HepG2 (cell line): ENCODE measurements around the gene PSMD4. TPM values are rescaled to one million over a fixed set of nuclear protein-coding genes. Genes with fewer than 3 reads are reported as not detected.

Experiments
- FOXA3 ChIP-seq: IDR thresholded peaks from 2 replicates; pipeline ENCODE4 v1.6.1; 2016; ENCODE audit warnings: missing genetic modification reagents, missing compliant biosample characterization
- GFI1 ChIP-seq: sonication (generic); formaldehyde crosslinking; IDR thresholded peaks from 2 replicates; pipeline ENCODE4 v1.5.0; 2020; ENCODE audit warnings: missing genetic modification reagents, mild to moderate bottlenecking, borderline replicate concordance
- LCORL ChIP-seq, 2 experiments: fragments of 450-650 bp in 1 of 2; sonication (generic) in 1 of 2; formaldehyde crosslinking in 1 of 2; IDR thresholded peaks; 2 replicates each; pipeline versions ENCODE4 v1.5.0 to v1.6.1; 2017 to 2020; ENCODE audit warnings: antibody characterized with exemption in 1 of 2, missing genetic modification reagents in 1 of 2
- MBNL3 ChIP-seq: fragments of 250-450 bp; sonication (Bioruptor Pico); conservative IDR thresholded peaks from 2 replicates; pipeline ENCODE4 v1.8.0; 2022; ENCODE audit warnings: mild to moderate bottlenecking, inconsistent platforms
- MIXL1 ChIP-seq: IDR thresholded peaks from 2 replicates; pipeline ENCODE4 v1.6.1; 2016
- SOX5 ChIP-seq: IDR thresholded peaks from 2 replicates; pipeline ENCODE4 v1.6.1; 2016; ENCODE audit warnings: borderline replicate concordance
- ZNF367 ChIP-seq: sonication (generic); formaldehyde crosslinking; IDR thresholded peaks from 2 replicates; pipeline ENCODE4 v1.4.0; 2020; ENCODE audit warnings: missing genetic modification reagents, borderline replicate concordance
- ZSCAN9 ChIP-seq: IDR thresholded peaks from 2 replicates; pipeline ENCODE4 v1.6.1; 2016; ENCODE audit warnings: borderline replicate concordance
- polyA plus RNA-seq, 8 experiments: library from polyadenylated mRNA; depleted of rRNA in 3 of 8; stranded (reverse) in 7 of 8; unstranded in 1 of 8; fragments of >200 nt; fragmentation: Illumina TruSeq in 4 of 8; extraction: Trizol in 4 of 8; gene quantifications; 2 replicates each; pipeline versions ENCODE4 v1.2.1 to v1.2.3, GENCODE V29; 2011 to 2016; ENCODE audit warnings: low read depth in 4 of 8, missing spikeins in 1 of 8, mixed read lengths in 1 of 8; ENCODE audit not compliant: insufficient read depth in 1 of 8
- total RNA-seq, 5 experiments: library from RNA; depleted of rRNA; stranded (reverse); fragments of >200 nt; fragmentation: Illumina TruSeq; extraction: Trizol; gene quantifications; 2 replicates each; pipeline ENCODE4 v1.2.3, GENCODE V29; 2016; ENCODE audit warnings: low read depth in 1 of 5
- TF ChIP-seq, protein P1 (sequence below): sonication (generic); formaldehyde crosslinking; IDR thresholded peaks from 2 replicates; pipeline ENCODE4 v1.5.0; 2020; ENCODE audit warnings: mild to moderate bottlenecking, missing genetic modification reagents, borderline replicate concordance
- TF ChIP-seq, protein P2 (sequence below): sonication (generic); formaldehyde crosslinking; IDR thresholded peaks from 2 replicates; pipeline ENCODE4 v1.4.0; 2020; ENCODE audit warnings: mild to moderate bottlenecking, missing genetic modification reagents, borderline replicate concordance
- TF ChIP-seq, protein P3 (sequence below): sonication (generic); formaldehyde crosslinking; IDR thresholded peaks from 2 replicates; pipeline ENCODE4 v1.5.1; 2020; ENCODE audit warnings: mild to moderate bottlenecking, missing genetic modification reagents, moderate library complexity
- TF ChIP-seq, protein P4 (sequence below): IDR thresholded peaks from 2 replicates; pipeline ENCODE4 v1.6.1; 2016; ENCODE audit warnings: low read depth
- TF ChIP-seq, protein P5 (sequence below): sonication (generic); formaldehyde crosslinking; IDR thresholded peaks from 2 replicates; pipeline ENCODE4 v1.4.0; 2020; ENCODE audit warnings: missing genetic modification reagents

The PSMD4 gene
- total and polyA plus RNA-seq, 2 of the 13 experiments (the other 11 are each of a cell fraction or from before 2014, with no cell fraction given) = 194 to 243 TPM

DNA sequence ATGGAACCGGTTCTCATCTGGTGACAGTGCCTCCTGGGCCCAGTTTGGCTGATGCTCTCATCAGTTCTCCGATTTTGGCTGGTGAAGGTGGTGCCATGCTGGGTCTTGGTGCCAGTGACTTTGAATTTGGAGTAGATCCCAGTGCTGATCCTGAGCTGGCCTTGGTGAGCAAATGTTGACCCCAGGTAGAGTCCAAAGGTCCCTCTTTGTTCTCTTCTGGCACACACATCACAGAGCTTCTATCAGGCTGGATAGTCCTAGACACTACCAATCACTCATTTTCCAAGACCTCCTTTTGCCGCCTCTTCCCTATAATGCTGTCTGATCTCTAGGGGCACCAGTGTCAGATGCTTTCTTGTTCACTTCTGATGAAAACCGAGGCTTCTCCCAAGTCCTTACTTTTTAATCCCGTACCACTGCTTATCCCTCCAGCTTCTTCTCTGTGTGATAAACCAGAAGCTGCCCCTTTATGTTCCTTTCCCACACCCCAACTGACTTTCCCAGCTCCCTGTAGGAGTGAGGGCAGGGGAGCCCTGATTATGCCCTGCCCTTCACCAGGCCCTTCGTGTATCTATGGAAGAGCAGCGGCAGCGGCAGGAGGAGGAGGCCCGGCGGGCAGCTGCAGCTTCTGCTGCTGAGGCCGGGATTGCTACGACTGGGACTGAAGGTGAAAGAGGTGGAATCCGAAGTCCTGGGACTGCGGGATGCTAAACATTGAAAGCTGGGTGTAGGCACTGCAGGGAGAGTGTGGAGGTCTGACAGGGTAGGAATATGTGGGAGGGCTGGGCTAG lies 11.1 kb downstream of the PSMD4 start (continued):
- TF ChIP-seq, protein P1, sequence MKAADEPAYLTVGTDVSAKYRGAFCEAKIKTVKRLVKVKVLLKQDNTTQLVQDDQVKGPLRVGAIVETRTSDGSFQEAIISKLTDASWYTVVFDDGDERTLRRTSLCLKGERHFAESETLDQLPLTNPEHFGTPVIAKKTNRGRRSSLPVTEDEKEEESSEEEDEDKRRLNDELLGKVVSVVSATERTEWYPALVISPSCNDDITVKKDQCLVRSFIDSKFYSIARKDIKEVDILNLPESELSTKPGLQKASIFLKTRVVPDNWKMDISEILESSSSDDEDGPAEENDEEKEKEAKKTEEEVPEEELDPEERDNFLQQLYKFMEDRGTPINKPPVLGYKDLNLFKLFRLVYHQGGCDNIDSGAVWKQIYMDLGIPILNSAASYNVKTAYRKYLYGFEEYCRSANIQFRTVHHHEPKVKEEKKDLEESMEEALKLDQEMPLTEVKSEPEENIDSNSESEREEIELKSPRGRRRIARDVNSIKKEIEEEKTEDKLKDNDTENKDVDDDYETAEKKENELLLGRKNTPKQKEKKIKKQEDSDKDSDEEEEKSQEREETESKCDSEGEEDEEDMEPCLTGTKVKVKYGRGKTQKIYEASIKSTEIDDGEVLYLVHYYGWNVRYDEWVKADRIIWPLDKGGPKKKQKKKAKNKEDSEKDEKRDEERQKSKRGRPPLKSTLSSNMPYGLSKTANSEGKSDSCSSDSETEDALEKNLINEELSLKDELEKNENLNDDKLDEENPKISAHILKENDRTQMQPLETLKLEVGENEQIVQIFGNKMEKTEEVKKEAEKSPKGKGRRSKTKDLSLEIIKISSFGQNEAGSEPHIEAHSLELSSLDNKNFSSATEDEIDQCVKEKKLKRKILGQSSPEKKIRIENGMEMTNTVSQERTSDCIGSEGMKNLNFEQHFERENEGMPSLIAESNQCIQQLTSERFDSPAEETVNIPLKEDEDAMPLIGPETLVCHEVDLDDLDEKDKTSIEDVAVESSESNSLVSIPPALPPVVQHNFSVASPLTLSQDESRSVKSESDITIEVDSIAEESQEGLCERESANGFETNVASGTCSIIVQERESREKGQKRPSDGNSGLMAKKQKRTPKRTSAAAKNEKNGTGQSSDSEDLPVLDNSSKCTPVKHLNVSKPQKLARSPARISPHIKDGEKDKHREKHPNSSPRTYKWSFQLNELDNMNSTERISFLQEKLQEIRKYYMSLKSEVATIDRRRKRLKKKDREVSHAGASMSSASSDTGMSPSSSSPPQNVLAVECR = no peak; the same call in 1 of the 2 replicates
- TF ChIP-seq SOX5 = peak; percentile 79
- TF ChIP-seq MBNL3 = no peak
- TF ChIP-seq, protein P2, sequence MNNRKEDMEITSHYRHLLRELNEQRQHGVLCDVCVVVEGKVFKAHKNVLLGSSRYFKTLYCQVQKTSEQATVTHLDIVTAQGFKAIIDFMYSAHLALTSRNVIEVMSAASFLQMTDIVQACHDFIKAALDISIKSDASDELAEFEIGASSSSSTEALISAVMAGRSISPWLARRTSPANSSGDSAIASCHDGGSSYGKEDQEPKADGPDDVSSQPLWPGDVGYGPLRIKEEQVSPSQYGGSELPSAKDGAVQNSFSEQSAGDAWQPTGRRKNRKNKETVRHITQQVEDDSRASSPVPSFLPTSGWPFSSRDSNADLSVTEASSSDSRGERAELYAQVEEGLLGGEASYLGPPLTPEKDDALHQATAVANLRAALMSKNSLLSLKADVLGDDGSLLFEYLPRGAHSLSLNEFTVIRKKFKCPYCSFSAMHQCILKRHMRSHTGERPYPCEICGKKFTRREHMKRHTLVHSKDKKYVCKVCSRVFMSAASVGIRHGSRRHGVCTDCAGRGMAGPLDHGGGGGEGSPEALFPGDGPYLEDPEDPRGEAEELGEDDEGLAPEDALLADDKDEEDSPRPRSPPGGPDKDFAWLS (CRISPR knock-in tag) = no peak
- no peak for TF ChIP-seq ZSCAN9 (CRISPR knock-in tag)
- no peak for TF ChIP-seq LCORL (IDR thresholded peaks at IDR 0.05)
- TF ChIP-seq LCORL (CRISPR knock-in tag; IDR thresholded peaks at IDR 0.05) = peak; percentile 64
- no peak for TF ChIP-seq MIXL1 (CRISPR knock-in tag)
- TF ChIP-seq, protein P3, sequence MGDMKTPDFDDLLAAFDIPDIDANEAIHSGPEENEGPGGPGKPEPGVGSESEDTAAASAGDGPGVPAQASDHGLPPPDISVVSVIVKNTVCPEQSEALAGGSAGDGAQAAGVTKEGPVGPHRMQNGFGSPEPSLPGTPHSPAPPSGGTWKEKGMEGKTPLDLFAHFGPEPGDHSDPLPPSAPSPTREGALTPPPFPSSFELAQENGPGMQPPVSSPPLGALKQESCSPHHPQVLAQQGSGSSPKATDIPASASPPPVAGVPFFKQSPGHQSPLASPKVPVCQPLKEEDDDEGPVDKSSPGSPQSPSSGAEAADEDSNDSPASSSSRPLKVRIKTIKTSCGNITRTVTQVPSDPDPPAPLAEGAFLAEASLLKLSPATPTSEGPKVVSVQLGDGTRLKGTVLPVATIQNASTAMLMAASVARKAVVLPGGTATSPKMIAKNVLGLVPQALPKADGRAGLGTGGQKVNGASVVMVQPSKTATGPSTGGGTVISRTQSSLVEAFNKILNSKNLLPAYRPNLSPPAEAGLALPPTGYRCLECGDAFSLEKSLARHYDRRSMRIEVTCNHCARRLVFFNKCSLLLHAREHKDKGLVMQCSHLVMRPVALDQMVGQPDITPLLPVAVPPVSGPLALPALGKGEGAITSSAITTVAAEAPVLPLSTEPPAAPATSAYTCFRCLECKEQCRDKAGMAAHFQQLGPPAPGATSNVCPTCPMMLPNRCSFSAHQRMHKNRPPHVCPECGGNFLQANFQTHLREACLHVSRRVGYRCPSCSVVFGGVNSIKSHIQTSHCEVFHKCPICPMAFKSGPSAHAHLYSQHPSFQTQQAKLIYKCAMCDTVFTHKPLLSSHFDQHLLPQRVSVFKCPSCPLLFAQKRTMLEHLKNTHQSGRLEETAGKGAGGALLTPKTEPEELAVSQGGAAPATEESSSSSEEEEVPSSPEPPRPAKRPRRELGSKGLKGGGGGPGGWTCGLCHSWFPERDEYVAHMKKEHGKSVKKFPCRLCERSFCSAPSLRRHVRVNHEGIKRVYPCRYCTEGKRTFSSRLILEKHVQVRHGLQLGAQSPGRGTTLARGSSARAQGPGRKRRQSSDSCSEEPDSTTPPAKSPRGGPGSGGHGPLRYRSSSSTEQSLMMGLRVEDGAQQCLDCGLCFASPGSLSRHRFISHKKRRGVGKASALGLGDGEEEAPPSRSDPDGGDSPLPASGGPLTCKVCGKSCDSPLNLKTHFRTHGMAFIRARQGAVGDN (CRISPR knock-in tag) = peak; percentile 55
- no peak for TF ChIP-seq GFI1
- no peak for TF ChIP-seq ZNF367 (CRISPR knock-in tag)
- peak; percentile 22; the same call in 1 of the 2 replicates for TF ChIP-seq FOXA3 (CRISPR knock-in tag)
- TF ChIP-seq, protein P4, sequence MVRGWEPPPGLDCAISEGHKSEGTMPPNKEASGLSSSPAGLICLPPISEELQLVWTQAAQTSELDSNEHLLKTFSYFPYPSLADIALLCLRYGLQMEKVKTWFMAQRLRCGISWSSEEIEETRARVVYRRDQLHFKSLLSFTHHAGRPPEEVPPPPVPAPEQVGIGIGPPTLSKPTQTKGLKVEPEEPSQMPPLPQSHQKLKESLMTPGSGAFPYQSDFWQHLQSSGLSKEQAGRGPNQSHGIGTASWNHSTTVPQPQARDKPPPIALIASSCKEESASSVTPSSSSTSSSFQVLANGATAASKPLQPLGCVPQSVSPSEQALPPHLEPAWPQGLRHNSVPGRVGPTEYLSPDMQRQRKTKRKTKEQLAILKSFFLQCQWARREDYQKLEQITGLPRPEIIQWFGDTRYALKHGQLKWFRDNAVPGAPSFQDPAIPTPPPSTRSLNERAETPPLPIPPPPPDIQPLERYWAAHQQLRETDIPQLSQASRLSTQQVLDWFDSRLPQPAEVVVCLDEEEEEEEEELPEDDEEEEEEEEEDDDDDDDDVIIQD = no peak
- TF ChIP-seq, protein P5, sequence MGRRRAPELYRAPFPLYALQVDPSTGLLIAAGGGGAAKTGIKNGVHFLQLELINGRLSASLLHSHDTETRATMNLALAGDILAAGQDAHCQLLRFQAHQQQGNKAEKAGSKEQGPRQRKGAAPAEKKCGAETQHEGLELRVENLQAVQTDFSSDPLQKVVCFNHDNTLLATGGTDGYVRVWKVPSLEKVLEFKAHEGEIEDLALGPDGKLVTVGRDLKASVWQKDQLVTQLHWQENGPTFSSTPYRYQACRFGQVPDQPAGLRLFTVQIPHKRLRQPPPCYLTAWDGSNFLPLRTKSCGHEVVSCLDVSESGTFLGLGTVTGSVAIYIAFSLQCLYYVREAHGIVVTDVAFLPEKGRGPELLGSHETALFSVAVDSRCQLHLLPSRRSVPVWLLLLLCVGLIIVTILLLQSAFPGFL (CRISPR knock-in tag) = no peak
